Activated B cell treated with CpG ODN at 0.5 μM for 24 hours (primary cell): ENCODE measurements around the gene SFXN2. TPM values are rescaled to one million over a fixed set of nuclear protein-coding genes. Genes with fewer than 3 reads are reported as not detected.

Source experiments
- ATAC-seq: fragments of 200-7000 bp; cut with Tn5 transposase; one replicate; pipeline ENCODE4 v1.10.0; 2021; ENCODE audit warnings: low read depth, mild to moderate bottlenecking, moderate library complexity
- CTCF ChIA-PET: fragments of 350-600 bp; sonication (Branson Sonifier 250); formaldehyde crosslinking; loops from one replicate; lab custom pipeline; 2021; ENCODE audit warnings: antibody characterized with exemption; lab: Charles Lee
- POLR2A ChIA-PET: fragments of 350-600 bp; sonication (Branson Sonifier 250); formaldehyde crosslinking; loops from one replicate; lab custom pipeline; 2021; ENCODE audit warnings: antibody characterized with exemption; lab: Charles Lee
- DNase-seq: peaks from one replicate; pipeline ENCODE4 v3.0.0; 2022
- H3K27ac Mint-ChIP-seq: one replicate; pipeline ENCODE4 v1.8.0; 2020; ENCODE audit warnings: mixed read lengths
- H3K27me3 Mint-ChIP-seq: one replicate; pipeline ENCODE4 v1.8.0; 2021; ENCODE audit warnings: mixed read lengths
- H3K36me3 Mint-ChIP-seq: one replicate; pipeline ENCODE4 v1.8.0; 2021; ENCODE audit warnings: low read depth, mixed read lengths
- H3K4me1 Mint-ChIP-seq: one replicate; pipeline ENCODE4 v1.8.0; 2021; ENCODE audit warnings: mixed read lengths
- H3K4me3 Mint-ChIP-seq: one replicate; pipeline ENCODE4 v1.8.0; 2020; ENCODE audit warnings: mild to moderate bottlenecking, mixed read lengths
- H3K9me3 Mint-ChIP-seq: one replicate; pipeline ENCODE4 v1.8.0; 2020; ENCODE audit warnings: mixed read lengths
- CTCF ChIP-seq: fragments of 200-600 bp; IDR thresholded peaks from one replicate; pipeline ENCODE4 v1.8.0; 2022; ENCODE audit warnings: antibody characterized with exemption, mild to moderate bottlenecking
- intact Hi-C: fragments of 100-400 bp; cut with micrococcal nuclease; formaldehyde crosslinking; loops from one replicate; pipeline ENCODE4 v1.15.1; 2024
- total RNA-seq: library from RNA; stranded (reverse); gene quantifications from 2 replicates; pipeline ENCODE4 v1.2.3, GENCODE V29; 2022

Gene SFXN2
- total RNA-seq, 1 donor from 2014 or later = 28.9 TPM

GRCh38 chr10:102743588-102744373, 29.3 kb downstream of the SFXN2 start, which contains the start of gene WBP1L:
Gene WBP1L, plus strand, starts transcription at chr10:102743948. Its CDS starts 106 bp downstream, at chr10:102744054.
- CTCF ChIA-PET = interaction anchor here (1.0 kb wide), 1 partner anchor 30 kb away, joined by 5 read pairs; the partner anchor contains the start of genes ARL3 and SFXN2
- Mint-ChIP-seq H3K36me3 (peaks cover 14% of the 10 kb centered on the region), H3K4me3 (peak within 1 kb of the TSS; percentile 93), H3K27me3 (no peaks in the 10 kb centered on the region), H3K9me3 (no peaks in the 10 kb centered on the region), H3K27ac (peak within 1 kb of the TSS; percentile 87), H3K4me1 (peaks cover 47% of the 10 kb centered on the region)
- peak; percentile 81 for DNase-seq
- intact Hi-C loops = loop anchor here (1.0 to 5.0 kb wide), 6 partner anchors 29 to 1391 kb away; partner anchors contain the start of genes ACTR1A, ARL3, BORCS7 and BTRC
- POLR2A ChIA-PET = interaction anchor here (0.6 to 2.6 kb wide), 20 partner anchors 10 to 925 kb away, joined by 3 to 21 read pairs (median 4); partner anchors contain the start of genes ACTR1A, ARL3, BORCS7 and NFKB2
- no peak for TF ChIP-seq CTCF
- ATAC-seq = peak; percentile 98

GRCh38 chr10:102744374-102745051, 30.1 kb downstream of the SFXN2 start:
- Mint-ChIP-seq H3K4me3 (peak overlapping the region; percentile 93), H3K36me3 (peaks cover 16% of the 10 kb centered on the region), H3K27ac (peak overlapping the region; percentile 87), H3K9me3 (no peaks in the 10 kb centered on the region), H3K4me1 (peaks cover 46% of the 10 kb centered on the region), H3K27me3 (no peaks in the 10 kb centered on the region)
- DNase-seq (no peak), ATAC-seq (peak; percentile 4)
- ChIA-PET POLR2A (interaction anchor here (0.6 to 2.6 kb wide), 10 partner anchors 9 to 617 kb away, joined by 3 to 21 read pairs (median 4); partner anchors contain the start of genes ARL3, NOLC1, SFXN2 and TRIM8), CTCF (no interaction called here)
- intact Hi-C loops = loop anchor here (5.0 kb wide), 1 partner anchor 1392 kb away; the partner anchor contains the start of gene BTRC
- no peak for TF ChIP-seq CTCF

GRCh38 chr10:102745157-102745556, 30.7 kb downstream of the SFXN2 start:
- Mint-ChIP-seq H3K9me3 (no peaks in the 10 kb centered on the region), H3K4me3 (peak overlapping the region; percentile 93), H3K27me3 (no peaks in the 10 kb centered on the region), H3K36me3 (peaks cover 16% of the 10 kb centered on the region), H3K27ac (no peak overlapping the region), H3K4me1 (peaks cover 46% of the 10 kb centered on the region)
- TF ChIP-seq CTCF = no peak
- intact Hi-C loops = no loop called here
- ATAC-seq (no peak), DNase-seq (no peak)
- POLR2A ChIA-PET = interaction anchor here (1.0 to 2.6 kb wide), 4 partner anchors 30 to 103 kb away, joined by 3 to 21 read pairs (median 8); partner anchors contain the start of genes ARL3 and SFXN2
- CTCF ChIA-PET = no interaction called here

GRCh38 chr10:102752266-102752930, 38.0 kb downstream of the SFXN2 start:
- peaks cover 33% of the 10 kb centered on the region for H3K36me3 Mint-ChIP-seq
- ChIA-PET CTCF (no interaction called here), POLR2A (no interaction called here)
- no peak for ATAC-seq
- H3K4me3 Mint-ChIP-seq = no peak overlapping the region
- DNase-seq = no peak
- no peaks in the 10 kb centered on the region for H3K27me3 Mint-ChIP-seq
- intact Hi-C loops = loop anchor here (2.0 to 5.0 kb wide), 2 partner anchors 65 to 148 kb away; no protein-coding TSS in a partner anchor
- TF ChIP-seq CTCF = no peak
- no peaks in the 10 kb centered on the region for H3K9me3 Mint-ChIP-seq
- H3K4me1 Mint-ChIP-seq = peaks cover 47% of the 10 kb centered on the region
- H3K27ac Mint-ChIP-seq = no peak overlapping the region
